Naive thymus-derived CD4-positive, alpha-beta T cell (primary cell): ENCODE results near the gene HOXB5. TPM values are rescaled to one million over a fixed set of nuclear protein-coding genes. Genes with fewer than 3 reads are reported as not detected.

Experiments
- ATAC-seq: fragments of 150-1000 bp; cut with Tn5 transposase; 2 replicates; pipeline ENCODE4 v1.10.0; 2021; ENCODE audit warnings: mild to moderate bottlenecking, moderate library complexity
- CTCF ChIA-PET: fragments of 350-600 bp; sonication (Branson Sonifier 250); formaldehyde crosslinking; loops from one replicate; lab custom pipeline; 2021; ENCODE audit warnings: antibody characterized with exemption; lab: Charles Lee
- POLR2A ChIA-PET: fragments of 350-600 bp; sonication (Branson Sonifier 250); formaldehyde crosslinking; loops from one replicate; lab custom pipeline; 2021; ENCODE audit warnings: antibody characterized with exemption, inconsistent platforms; lab: Charles Lee
- DNase-seq, 9 donors: peaks; one replicate each; pipeline versions ENCODE4 v3.0.0 to v3.0.0-alpha.2; 2020 to 2022; ENCODE audit warnings: mixed read lengths in 1 of 9
- H3K27ac ChIP-seq: one replicate; pipeline ENCODE4 v1.7.0; 2013; ENCODE audit warnings: mild to moderate bottlenecking, low read depth, low read length, moderate library complexity
- H3K27me3 ChIP-seq, 2 donors: one replicate each; pipeline ENCODE4 v1.7.0; 2013; ENCODE audit warnings: low read length in 2 of 2, mild to moderate bottlenecking in 2 of 2, moderate library complexity in 2 of 2; ENCODE audit not compliant: control insufficient read depth in 2 of 2, insufficient read depth in 2 of 2
- H3K36me3 ChIP-seq, 3 experiments: 1 replicate in 2 of 3; 2 replicates in 1 of 3; pipeline ENCODE4 v1.7.0; 2013; ENCODE audit warnings: low read length in 3 of 3, mild to moderate bottlenecking in 3 of 3, moderate library complexity in 1 of 3; ENCODE audit not compliant: insufficient read depth in 3 of 3, control insufficient read depth in 2 of 3
- H3K4me1 ChIP-seq, 2 donors: one replicate each; pipeline ENCODE4 v1.7.0; 2013; ENCODE audit warnings: low read length in 2 of 2, mild to moderate bottlenecking in 2 of 2, moderate library complexity in 1 of 2; ENCODE audit not compliant: control insufficient read depth in 2 of 2, insufficient read depth in 2 of 2
- H3K4me3 ChIP-seq: 2 replicates; pipeline ENCODE4 v1.7.0; 2013; ENCODE audit warnings: mild to moderate bottlenecking, low read length
- H3K9me3 ChIP-seq, 3 experiments: 1 replicate in 2 of 3; 2 replicates in 1 of 3; pipeline ENCODE4 v1.7.0; 2013; ENCODE audit warnings: low read length in 3 of 3; ENCODE audit not compliant: control insufficient read depth in 2 of 3
- H3K27ac Mint-ChIP-seq, 9 donors: one replicate each; pipeline ENCODE4 v1.8.0; 2020 to 2022; ENCODE audit warnings: mixed read lengths in 9 of 9, mild to moderate bottlenecking in 8 of 9, moderate library complexity in 5 of 9, inconsistent platforms in 2 of 9
- H3K27me3 Mint-ChIP-seq, 5 donors: one replicate each; pipeline ENCODE4 v1.8.0; 2021 to 2022; ENCODE audit warnings: mixed read lengths in 5 of 5, mild to moderate bottlenecking in 1 of 5
- H3K36me3 Mint-ChIP-seq, 5 donors: one replicate each; pipeline ENCODE4 v1.8.0; 2020 to 2022; ENCODE audit warnings: mixed read lengths in 5 of 5, mild to moderate bottlenecking in 3 of 5, inconsistent platforms in 1 of 5
- H3K4me1 Mint-ChIP-seq, 7 donors: one replicate each; pipeline ENCODE4 v1.8.0; 2020 to 2022; ENCODE audit warnings: mixed read lengths in 7 of 7, mild to moderate bottlenecking in 3 of 7, inconsistent platforms in 1 of 7
- H3K4me3 Mint-ChIP-seq, 10 donors: one replicate each; pipeline ENCODE4 v1.8.0; 2020 to 2022; ENCODE audit warnings: mild to moderate bottlenecking in 10 of 10, mixed read lengths in 10 of 10, moderate library complexity in 6 of 10, inconsistent platforms in 2 of 10
- H3K9me3 Mint-ChIP-seq, 11 donors: one replicate each; pipeline ENCODE4 v1.8.0; 2020 to 2022; ENCODE audit warnings: mixed read lengths in 11 of 11, mild to moderate bottlenecking in 4 of 11, inconsistent platforms in 1 of 11, moderate library complexity in 1 of 11
- intact Hi-C, 2 donors: fragments of 100-400 bp; cut with micrococcal nuclease; formaldehyde crosslinking; loops; one replicate each; pipeline ENCODE4 v1.15.1; 2023
- polyA plus RNA-seq, 2 donors: library from polyadenylated mRNA; unstranded; fragments of 300-500 nt; fragmentation: Illumina TruSeq; gene quantifications; one replicate each; pipeline ENCODE4 v1.2.3, GENCODE V29; 2021
- total RNA-seq, 6 experiments: library from RNA in 5 of 6; stranded (reverse) in 5 of 6; gene quantifications; 1 replicate in 5 of 6; 2 replicates in 1 of 6; pipeline ENCODE4 v1.2.3 and lab custom pipeline; 2021 to 2026

The HOXB5 gene
- total and polyA plus RNA-seq, 7 experiments from 2014 or later: not detected

DNA sequence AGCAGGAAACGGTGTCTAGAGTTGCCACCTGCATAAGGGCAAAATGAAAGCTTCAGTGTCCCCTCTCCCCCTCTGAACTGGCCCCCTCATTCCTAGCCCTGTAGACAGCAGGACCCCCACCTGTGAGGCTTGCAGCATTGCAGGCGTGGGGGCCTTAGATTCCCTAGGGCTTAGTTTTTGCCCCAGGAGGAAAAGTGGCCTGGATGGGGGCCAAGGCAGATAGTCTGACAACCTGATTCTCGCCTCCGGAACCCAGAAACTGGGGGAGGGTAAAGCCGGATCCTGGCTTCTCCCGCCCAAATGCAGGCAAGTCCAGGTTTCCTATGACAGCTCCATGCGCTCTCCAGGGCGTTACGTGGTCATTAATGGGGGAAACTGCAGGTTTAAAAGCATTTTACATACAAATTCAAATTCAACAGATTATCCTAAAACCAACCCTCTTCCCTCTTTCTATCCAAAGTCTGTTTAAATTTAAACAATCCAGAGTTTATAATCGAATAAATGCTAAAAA is 11.9 kb upstream of the HOXB5 start:
- H3K27me3 Mint-ChIP-seq: peaks cover 76 to 86% (median 77%) of the 10 kb centered on the region in 5 donors
- H3K9me3 ChIP-seq: no peaks in the 10 kb centered on the region
- no peak overlapping the region for H3K4me3 ChIP-seq
- peaks cover 0 to 6% of the 10 kb centered on the region in 2 donors for H3K4me1 ChIP-seq
- peaks cover 0 to 1% (median 0%) of the 10 kb centered on the region in 11 donors for H3K9me3 Mint-ChIP-seq
- no peak overlapping the region for H3K27ac ChIP-seq
- H3K4me1 Mint-ChIP-seq: peaks cover 0 to 25% (median 8%) of the 10 kb centered on the region in 7 donors
- peaks cover 13 to 33% of the 10 kb centered on the region in 2 donors for H3K27me3 ChIP-seq
- POLR2A ChIA-PET: interaction anchor here (0.6 kb wide), 1 partner anchor 309 kb away, joined by 3 read pairs; no protein-coding TSS in a partner anchor
- H3K27ac Mint-ChIP-seq: no peak overlapping the region
- H3K36me3 ChIP-seq: no peaks in the 10 kb centered on the region
- CTCF ChIA-PET: interaction anchor here (0.5 to 1.8 kb wide), 4 partner anchors 12 to 1394 kb away, joined by 3 to 7 read pairs (median 3); no protein-coding TSS in a partner anchor
- intact Hi-C loops: no loop called here
- DNase-seq (no peak), ATAC-seq (no peak)
- H3K4me3 Mint-ChIP-seq: no peak overlapping the region
- no peaks in the 10 kb centered on the region for H3K36me3 Mint-ChIP-seq

GRCh38 chr17:48604770-48605329 is 11.3 kb upstream of the HOXB5 start, which contains the start of gene HOXB6:
HOXB6 (minus strand) TSS chr17:48604986; CDS start chr17:48598150, 6,836 bp downstream.
- peaks cover 0 to 1% (median 0%) of the 10 kb centered on the region in 11 donors for H3K9me3 Mint-ChIP-seq
- Histone ChIP-seq H3K4me3 (no peak within 1 kb of the TSS), H3K27me3 (peaks cover 16 to 36% of the 10 kb centered on the region in 2 donors), H3K27ac (no peak within 1 kb of the TSS), H3K4me1 (no peaks in the 10 kb centered on the region), H3K36me3 (no peaks in the 10 kb centered on the region), H3K9me3 (no peaks in the 10 kb centered on the region)
- ChIA-PET POLR2A (no interaction called here), CTCF (interaction anchor here (0.5 to 0.7 kb wide), 5 partner anchors 13 to 1395 kb away, joined by 3 read pairs; no protein-coding TSS in a partner anchor)
- intact Hi-C loops: no loop called here
- no peak for DNase-seq
- no peak for ATAC-seq
- no peaks in the 10 kb centered on the region for H3K36me3 Mint-ChIP-seq
- H3K27ac Mint-ChIP-seq: no peak within 1 kb of the TSS
- peak within 1 kb of the TSS in 6 of 10 donors; percentile 6 to 45 (median 34) for H3K4me3 Mint-ChIP-seq
- H3K27me3 Mint-ChIP-seq: peaks cover 81 to 91% (median 83%) of the 10 kb centered on the region in 5 donors
- peaks cover 0 to 24% (median 8%) of the 10 kb centered on the region in 7 donors for H3K4me1 Mint-ChIP-seq

GRCh38 chr17:48603959-48604769 is 10.6 kb upstream of the HOXB5 start:
- ChIA-PET CTCF (interaction anchor here (0.7 kb wide), 1 partner anchor 845 kb away, joined by 3 read pairs; no protein-coding TSS in a partner anchor), POLR2A (no interaction called here)
- H3K27me3 ChIP-seq: peaks cover 21 to 31% of the 10 kb centered on the region in 2 donors
- Mint-ChIP-seq H3K27me3 (peaks cover 82 to 91% (median 88%) of the 10 kb centered on the region in 5 donors), H3K9me3 (peaks cover 0 to 1% (median 0%) of the 10 kb centered on the region in 11 donors), H3K4me1 (peaks cover 0 to 22% (median 8%) of the 10 kb centered on the region in 7 donors), H3K36me3 (no peaks in the 10 kb centered on the region), H3K4me3 (peak overlapping the region in 3 of 10 donors; percentile 6 to 45 (median 16)), H3K27ac (no peak overlapping the region)
- intact Hi-C loops: no loop called here
- no peaks in the 10 kb centered on the region for H3K9me3 ChIP-seq
- no peaks in the 10 kb centered on the region for H3K36me3 ChIP-seq
- ATAC-seq: no peak
- H3K4me1 ChIP-seq: no peaks in the 10 kb centered on the region
- H3K27ac ChIP-seq: no peak overlapping the region
- DNase-seq: no peak
- no peak overlapping the region for H3K4me3 ChIP-seq

DNA sequence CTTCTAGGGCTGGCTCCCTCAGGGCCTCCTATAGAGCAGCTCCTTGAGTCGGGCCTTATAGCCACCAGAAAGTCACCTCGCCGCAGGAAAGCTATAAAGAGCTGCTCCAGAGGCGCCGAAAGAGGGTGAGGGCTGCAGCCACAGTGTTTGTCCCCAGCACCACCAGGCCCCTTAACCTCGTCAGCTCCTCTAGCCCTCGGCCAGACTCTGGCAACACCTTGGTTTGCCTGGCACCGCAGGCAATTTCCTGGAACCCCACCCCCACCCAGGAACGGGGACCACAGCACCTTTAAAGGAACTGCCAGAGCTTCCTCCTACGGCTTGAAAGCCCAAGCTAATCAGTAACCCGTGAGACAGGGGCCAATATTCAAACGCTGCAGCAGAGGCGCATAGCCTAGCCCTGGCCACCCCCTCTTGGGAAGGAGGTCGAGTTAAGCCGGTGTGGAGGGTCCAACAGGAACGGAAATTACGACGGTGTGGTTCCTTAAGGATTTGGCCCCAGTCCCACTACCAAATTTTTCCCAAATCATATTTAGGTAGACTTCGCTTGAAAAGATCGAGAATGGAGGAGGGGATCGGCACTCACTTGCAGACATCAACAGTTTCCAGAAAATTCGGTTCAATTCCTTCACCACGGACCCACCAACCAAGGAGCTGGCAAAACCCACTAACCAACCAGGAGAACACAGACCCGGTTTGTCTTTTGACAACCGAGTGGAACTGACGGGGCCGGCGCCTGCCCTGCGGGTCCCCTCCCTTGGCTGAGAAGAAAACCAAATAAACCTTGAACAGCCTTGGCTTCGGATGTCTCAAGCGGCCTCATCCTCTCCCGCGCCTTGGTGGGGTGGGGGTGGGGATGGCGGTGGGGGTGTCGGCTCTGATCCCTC is 8.2 kb upstream of the HOXB5 start:
- H3K4me3 Mint-ChIP-seq: peak overlapping the region in 1 of 10 donors; percentile 49
- POLR2A ChIA-PET: interaction anchor here (0.6 kb wide), 2 partner anchors 267 to 528 kb away, joined by 3 to 4 read pairs; no protein-coding TSS in a partner anchor

GRCh38 chr17:48601207-48601538 is 7.6 kb upstream of the HOXB5 start:
- Mint-ChIP-seq H3K9me3 (peaks cover 0 to 1% (median 0%) of the 10 kb centered on the region in 11 donors), H3K27me3 (peaks cover 89 to 93% (median 92%) of the 10 kb centered on the region in 5 donors), H3K27ac (no peak overlapping the region), H3K4me1 (peaks cover 22 to 46% (median 31%) of the 10 kb centered on the region in 7 donors), H3K4me3 (no peak overlapping the region), H3K36me3 (peaks cover 0 to 3% (median 0%) of the 10 kb centered on the region in 5 donors)
- Histone ChIP-seq H3K4me1 (peaks cover 23 to 25% of the 10 kb centered on the region in 2 donors), H3K27me3 (peaks cover 27 to 57% of the 10 kb centered on the region in 2 donors), H3K4me3 (no peak overlapping the region), H3K27ac (no peak overlapping the region), H3K9me3 (no peaks in the 10 kb centered on the region), H3K36me3 (no peaks in the 10 kb centered on the region)
- POLR2A ChIA-PET: interaction anchor here (0.6 kb wide), 1 partner anchor 528 kb away, joined by 3 read pairs; no protein-coding TSS in a partner anchor
- ATAC-seq (no peak), DNase-seq (no peak)
- intact Hi-C loops: no loop called here
- CTCF ChIA-PET: interaction anchor here (0.8 to 1.9 kb wide), 6 partner anchors 9 to 365 kb away, joined by 3 to 7 read pairs (median 4); no protein-coding TSS in a partner anchor

More for the DNA sequence above, 8.2 kb upstream of the HOXB5 start:
- ATAC-seq (no peak), DNase-seq (no peak)
- intact Hi-C loops: no loop called here
- H3K4me1 ChIP-seq: peaks cover 17 to 19% of the 10 kb centered on the region in 2 donors
- H3K9me3 ChIP-seq: no peaks in the 10 kb centered on the region
- peaks cover 88 to 92% (median 92%) of the 10 kb centered on the region in 5 donors for H3K27me3 Mint-ChIP-seq
- H3K27ac ChIP-seq: no peak overlapping the region
- peaks cover 16 to 40% (median 25%) of the 10 kb centered on the region in 7 donors for H3K4me1 Mint-ChIP-seq
- peaks cover 0 to 1% (median 0%) of the 10 kb centered on the region in 11 donors for H3K9me3 Mint-ChIP-seq
- peaks cover 27 to 52% of the 10 kb centered on the region in 2 donors for H3K27me3 ChIP-seq
- H3K36me3 ChIP-seq: no peaks in the 10 kb centered on the region
- CTCF ChIA-PET: interaction anchor here (0.8 to 1.9 kb wide), 5 partner anchors 8 to 270 kb away, joined by 3 to 7 read pairs (median 4); no protein-coding TSS in a partner anchor
- H3K27ac Mint-ChIP-seq: no peak overlapping the region
- no peak overlapping the region for H3K4me3 ChIP-seq
- no peaks in the 10 kb centered on the region for H3K36me3 Mint-ChIP-seq
